GM18505 (cell line): Measurements from ENCODE around the gene DCTPP1.

Experiments
- ATAC-seq: cut with Tn5 transposase; IDR thresholded peaks from one replicate; pipeline ENCODE4 v1.9.1; 2021; ENCODE audit not compliant: unreplicated experiment
- POLR2A ChIP-seq: IDR thresholded peaks from 4 replicates; pipeline ENCODE4 v1.6.1; 2011; ENCODE audit warnings: borderline replicate concordance; ENCODE audit not compliant: insufficient read depth, insufficient read length; ENCODE audit errors: extremely low read depth

DCTPP1 gene

GRCh38 chr16:30379158-30379783 is 50.6 kb downstream of the DCTPP1 start:
- TF ChIP-seq POLR2A: no peak

GRCh38 chr16:30378236-30379157 is 51.3 kb downstream of the DCTPP1 start:
- peak; percentile 68 for TF ChIP-seq POLR2A
- peak; percentile 83 for ATAC-seq

More at GRCh38 chr16:30379158-30379783, 50.6 kb downstream of the DCTPP1 start:
- ATAC-seq: no peak

- peak; percentile 68 for TF ChIP-seq POLR2A
- peak; percentile 25 for ATAC-seq
These were observed 52.0 kb downstream of the DCTPP1 start for GRCh38 chr16:30377812-30378235.

GRCh38 chr16:30377050-30377811 is 52.6 kb downstream of the DCTPP1 start:
- ATAC-seq: no peak
- no peak for TF ChIP-seq POLR2A

GRCh38 chr16:30376461-30376902 is 53.3 kb downstream of the DCTPP1 start:
- no peak for ATAC-seq
- no peak for TF ChIP-seq POLR2A

GRCh38 chr16:30375864-30376263 is 54.0 kb downstream of the DCTPP1 start:
- no peak for ATAC-seq
- no peak for TF ChIP-seq POLR2A

- ATAC-seq: no peak
- no peak for TF ChIP-seq POLR2A
These were observed 55.3 kb downstream of the DCTPP1 start, which contains the start of gene MYL11 for GRCh38 chr16:30374538-30374937. Gene MYL11, plus strand, starts transcription at chr16:30374802. Its CDS starts 56 bp downstream, at chr16:30374858.
